GM12878 (cell line): ENCODE results near the gene RNLS. TPM values are rescaled to one million over a fixed set of nuclear protein-coding genes. Genes with fewer than 3 reads are reported as not detected.

Experiments used
- BHLHE40 ChIP-seq, 2 experiments: fragments of 450-650 bp in 1 of 2; IDR thresholded peaks; 2 replicates each; pipeline ENCODE4 v1.6.1; 2011 to 2017; ENCODE audit warnings: low read depth in 2 of 2, borderline replicate concordance in 1 of 2, improper control_type of control experiment in 1 of 2, low read length in 1 of 2, mild to moderate bottlenecking in 1 of 2
- CEBPB ChIP-seq, 2 experiments: fragments of 150-350 bp in 1 of 2; IDR thresholded peaks; 2 replicates each; pipeline ENCODE4 v1.6.1; 2012 to 2014; ENCODE audit warnings: low read depth in 2 of 2, low read length in 2 of 2, borderline replicate concordance in 1 of 2, inconsistent platforms in 1 of 2
- CHD4 ChIP-seq: fragments of 200-600 bp; sonication (generic); IDR thresholded peaks from 2 replicates; pipeline ENCODE4 v1.6.1; 2016; ENCODE audit warnings: mild to moderate bottlenecking
- ETV6 ChIP-seq, 2 experiments: fragments of 450-650 bp in 1 of 2; IDR thresholded peaks in 1 of 2; conservative IDR thresholded peaks in 1 of 2; 2 replicates each; pipeline ENCODE4 v1.6.1; 2014; ENCODE audit warnings: antibody characterized with exemption in 1 of 2, borderline replicate concordance in 1 of 2, low read depth in 1 of 2, mild to moderate bottlenecking in 1 of 2, moderate library complexity in 1 of 2
- HDAC6 ChIP-seq: fragments of 200-600 bp; sonication (generic); IDR thresholded peaks from one replicate; pipeline ENCODE4 v1.8.0; 2017; ENCODE audit warnings: antibody characterized with exemption; ENCODE audit not compliant: unreplicated experiment
- IKZF1 ChIP-seq: fragments of 450-650 bp; conservative IDR thresholded peaks from 2 replicates; pipeline ENCODE4 v1.6.1; 2017; ENCODE audit warnings: antibody characterized with exemption, mild to moderate bottlenecking
- IRF3 ChIP-seq: fragments of 450-650 bp; IDR thresholded peaks from 2 replicates; pipeline ENCODE4 v1.6.1; 2014; ENCODE audit warnings: mild to moderate bottlenecking
- IRF4 ChIP-seq: IDR thresholded peaks from 2 replicates; pipeline ENCODE4 v1.6.1; 2011; ENCODE audit warnings: low read depth, low read length
- JUNB ChIP-seq: IDR thresholded peaks from 2 replicates; pipeline ENCODE4 v1.6.1; 2016; ENCODE audit warnings: antibody characterized with exemption, mild to moderate bottlenecking
- MEF2B ChIP-seq: fragments of 450-650 bp; IDR thresholded peaks from 2 replicates; pipeline ENCODE4 v1.6.1; 2018; ENCODE audit warnings: mild to moderate bottlenecking, moderate library complexity; ENCODE audit not compliant: partially characterized antibody, poor library complexity, severe bottlenecking
- NFIC ChIP-seq: IDR thresholded peaks from 2 replicates; pipeline ENCODE4 v1.6.1; 2012; ENCODE audit warnings: low read depth, mild to moderate bottlenecking, inconsistent platforms, low read length, moderate library complexity
- PKNOX1 ChIP-seq: fragments of 450-650 bp; IDR thresholded peaks from 2 replicates; pipeline ENCODE4 v1.6.1; 2016; ENCODE audit warnings: mild to moderate bottlenecking
- RAD51 ChIP-seq: fragments of 450-650 bp; IDR thresholded peaks from 2 replicates; pipeline ENCODE4 v1.6.1; 2016; ENCODE audit warnings: moderate library complexity, mild to moderate bottlenecking, inconsistent platforms
- RB1 ChIP-seq: fragments of 450-650 bp; formaldehyde crosslinking; IDR thresholded peaks from 2 replicates; pipeline ENCODE4 v1.6.1; 2017; ENCODE audit warnings: mild to moderate bottlenecking, borderline replicate concordance
- RELB ChIP-seq: fragments of 450-650 bp; IDR thresholded peaks from 2 replicates; pipeline ENCODE4 v1.6.1; 2017; ENCODE audit warnings: low read depth, mild to moderate bottlenecking, moderate library complexity
- SPI1 ChIP-seq: IDR thresholded peaks from 2 replicates; pipeline ENCODE4 v1.6.1; 2011; ENCODE audit warnings: low read depth, mild to moderate bottlenecking, low read length, moderate library complexity, borderline replicate concordance; ENCODE audit not compliant: insufficient read depth
- STAT3 ChIP-seq: IDR thresholded peaks from 2 replicates; pipeline ENCODE4 v1.6.1; 2011; ENCODE audit warnings: low read depth, low read length, improper control_type of control experiment
- TAF1 ChIP-seq: IDR thresholded peaks from 2 replicates; pipeline ENCODE4 v1.6.1; 2011; ENCODE audit warnings: mild to moderate bottlenecking, low read depth, low read length, borderline replicate concordance
- WRNIP1 ChIP-seq: IDR thresholded peaks from 2 replicates; pipeline ENCODE4 v1.6.1; 2011; ENCODE audit warnings: low read depth, low read length, improper control_type of control experiment, borderline replicate concordance
- YBX1 ChIP-seq: fragments of 450-650 bp; IDR thresholded peaks from 2 replicates; pipeline ENCODE4 v1.6.1; 2016; ENCODE audit warnings: antibody characterized with exemption
- ZBTB11 ChIP-seq: fragments of 450-650 bp; formaldehyde crosslinking; IDR thresholded peaks from 2 replicates; pipeline ENCODE4 v1.5.0; 2022; ENCODE audit warnings: mild to moderate bottlenecking, missing genetic modification characterization
- ZNF217 ChIP-seq: fragments of 450-650 bp; IDR thresholded peaks from 2 replicates; pipeline ENCODE4 v1.6.1; 2017; ENCODE audit warnings: antibody characterized with exemption, mild to moderate bottlenecking
- ZNF274 ChIP-seq: IDR thresholded peaks from one replicate; pipeline ENCODE4 v1.8.0; 2011; ENCODE audit not compliant: insufficient read length, insufficient read depth
- ZNF622 ChIP-seq: fragments of 450-650 bp; IDR thresholded peaks from 2 replicates; pipeline ENCODE4 v1.6.1; 2017; ENCODE audit warnings: mild to moderate bottlenecking, inconsistent platforms
- polyA plus RNA-seq, 11 experiments: library from polyadenylated mRNA; depleted of rRNA in 4 of 11; unstranded in 6 of 11; stranded (reverse) in 5 of 11; fragments of >200 nt; fragmentation: Nextera tagmentation in 4 of 11; fragmentation: Illumina TruSeq in 1 of 11; extraction: Ambion mirVana in 4 of 11; extraction: Trizol in 1 of 11; gene quantifications; 1 replicate in 1 of 11; 2 replicates in 10 of 11; pipeline versions ENCODE4 v1.2.1 to v1.2.3, GENCODE V29; 2011 to 2016; ENCODE audit warnings: inconsistent platforms in 2 of 11, missing spikeins in 2 of 11, low read depth in 1 of 11
- total RNA-seq, 4 experiments: library from RNA; depleted of rRNA in 3 of 4; stranded (reverse); fragments of >200 nt in 3 of 4; fragmentation: Illumina TruSeq in 1 of 4; extraction: Trizol in 1 of 4; gene quantifications; 2 replicates each; pipeline versions ENCODE4 v1.2.1 to v1.2.3, GENCODE V29; 2013 to 2021

Gene RNLS
- total and polyA plus RNA-seq, 10 of the 15 experiments (the other 5 are each of a cell fraction or from before 2014, with no cell fraction given) = 3.4 to 6.7 (median 4.6) TPM

GRCh38 chr10:88608052-88608732 is 25.1 kb upstream of the RNLS start (continued):
- TF ChIP-seq IRF3 (no peak), MEF2B (peak; percentile 92), ZBTB11 (CRISPR knock-in tag) (no peak), HDAC6 (no peak), PKNOX1 (no peak), RAD51 (no peak), IKZF1 (peak; percentile 42), WRNIP1 (no peak), CEBPB (IDR thresholded peaks at IDR 0.05; ENCODE audit: borderline replicate concordance in 1 of 2, low read depth in 2 of 2, low read length in 2 of 2) (no peak), STAT3 (no peak), ZNF217 (peak; percentile 38; the same call in 1 of the 2 replicates), ZNF622 (no peak), NFIC (no peak; the same call in 1 of the 2 replicates), IRF4 (no peak), TAF1 (no peak), ZNF274 (no peak), SPI1 (no peak), JUNB (peak; percentile 64), ETV6 (conservative IDR thresholded peaks at IDR 0.05 in 1 of 2, IDR thresholded peaks at IDR 0.05 in 1 of 2; ENCODE audit: borderline replicate concordance in 1 of 2, low read depth in 1 of 2) (peak in 1 of 2 experiments; percentile 62; a peak in 1 of 4 replicates), RB1 (no peak), BHLHE40 (IDR thresholded peaks at IDR 0.05; ENCODE audit: borderline replicate concordance in 1 of 2, low read depth in 2 of 2, low read length in 1 of 2) (no peak), RELB (no peak), YBX1 (no peak), CHD4 (no peak)
